ENCODE data around the gene STK31.

The STK31 gene

DNA sequence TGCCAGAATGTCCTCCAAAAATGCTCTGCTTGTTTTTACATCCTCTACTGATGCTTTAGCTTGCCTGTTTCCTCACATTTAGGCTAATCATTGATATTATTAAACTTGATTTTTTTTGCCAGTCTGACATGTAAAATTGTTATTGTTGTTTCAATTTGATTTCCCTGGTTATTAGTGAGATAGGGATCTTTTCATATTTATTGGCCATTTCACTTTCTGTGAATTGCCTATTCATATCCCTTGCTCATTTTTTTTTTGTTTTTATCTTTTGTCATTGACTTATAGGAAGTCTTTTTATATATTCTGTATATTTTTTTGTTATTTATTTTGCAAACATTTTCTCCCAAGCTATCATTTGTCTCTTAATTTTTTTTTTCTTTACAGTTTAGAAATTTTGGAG lies 16.8 kb upstream of the STK31 start:
- TF ChIP-seq RAD21 (IDR thresholded peaks at IDR 0.05; ENCODE audit: low read depth) (no peak), ZBTB7A (IDR thresholded peaks at IDR 0.05; ENCODE audit: low read depth) (no peak), YY1 (IDR thresholded peaks at IDR 0.05; ENCODE audit: low read depth) (no peak)

DNA sequence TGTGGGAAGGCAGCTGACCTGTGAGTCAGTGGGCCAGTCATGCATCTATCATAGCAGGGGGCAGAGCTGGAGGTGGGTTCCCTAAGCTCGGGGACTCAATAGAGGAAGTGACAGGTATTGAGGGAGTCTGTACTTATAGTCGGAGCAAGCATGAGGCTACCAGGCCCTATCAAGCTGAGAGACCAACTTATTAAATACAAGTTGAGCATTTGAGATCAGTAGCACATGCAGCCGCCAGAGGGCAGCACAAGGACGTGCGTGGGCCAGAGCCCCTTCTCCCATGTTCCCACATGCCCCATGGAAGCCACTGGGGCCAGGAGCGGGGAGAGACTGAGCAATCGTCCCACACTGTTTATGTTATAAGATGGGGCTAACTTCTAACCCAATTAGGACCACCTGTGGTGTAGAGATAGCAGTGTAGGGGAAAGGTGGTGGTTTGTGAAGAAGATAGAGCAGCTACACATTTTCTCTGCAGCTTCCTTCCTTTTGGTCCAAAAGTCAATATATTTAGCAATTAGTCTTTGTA lies 13.0 kb upstream of the STK31 start:
- TF ChIP-seq CEBPB (IDR thresholded peaks at IDR 0.05) (no peak), EGR1 (IDR thresholded peaks at IDR 0.05) (no peak), RAD21 (IDR thresholded peaks at IDR 0.05; ENCODE audit: low read depth) (peak; percentile 62)

DNA sequence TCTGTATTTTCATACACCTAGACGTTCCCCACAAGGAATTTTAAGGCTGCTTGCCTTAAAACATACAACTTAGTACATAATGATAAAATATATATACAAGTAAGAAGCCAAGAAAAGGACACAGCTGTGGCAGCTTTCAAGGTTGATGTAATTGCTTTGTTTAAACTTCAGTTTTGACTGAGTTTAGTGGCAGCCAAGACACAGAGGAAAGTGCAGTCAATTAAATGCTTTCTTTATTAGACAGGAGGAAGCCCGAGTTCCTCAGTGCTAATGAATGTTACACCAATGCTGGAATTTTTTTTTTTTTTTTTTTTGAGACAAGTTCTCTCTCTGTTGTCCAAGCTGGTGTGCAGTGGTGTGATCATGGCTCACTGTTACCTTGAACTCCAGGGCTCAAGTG lies 11.2 kb upstream of the STK31 start:
- TF ChIP-seq, protein P1, sequence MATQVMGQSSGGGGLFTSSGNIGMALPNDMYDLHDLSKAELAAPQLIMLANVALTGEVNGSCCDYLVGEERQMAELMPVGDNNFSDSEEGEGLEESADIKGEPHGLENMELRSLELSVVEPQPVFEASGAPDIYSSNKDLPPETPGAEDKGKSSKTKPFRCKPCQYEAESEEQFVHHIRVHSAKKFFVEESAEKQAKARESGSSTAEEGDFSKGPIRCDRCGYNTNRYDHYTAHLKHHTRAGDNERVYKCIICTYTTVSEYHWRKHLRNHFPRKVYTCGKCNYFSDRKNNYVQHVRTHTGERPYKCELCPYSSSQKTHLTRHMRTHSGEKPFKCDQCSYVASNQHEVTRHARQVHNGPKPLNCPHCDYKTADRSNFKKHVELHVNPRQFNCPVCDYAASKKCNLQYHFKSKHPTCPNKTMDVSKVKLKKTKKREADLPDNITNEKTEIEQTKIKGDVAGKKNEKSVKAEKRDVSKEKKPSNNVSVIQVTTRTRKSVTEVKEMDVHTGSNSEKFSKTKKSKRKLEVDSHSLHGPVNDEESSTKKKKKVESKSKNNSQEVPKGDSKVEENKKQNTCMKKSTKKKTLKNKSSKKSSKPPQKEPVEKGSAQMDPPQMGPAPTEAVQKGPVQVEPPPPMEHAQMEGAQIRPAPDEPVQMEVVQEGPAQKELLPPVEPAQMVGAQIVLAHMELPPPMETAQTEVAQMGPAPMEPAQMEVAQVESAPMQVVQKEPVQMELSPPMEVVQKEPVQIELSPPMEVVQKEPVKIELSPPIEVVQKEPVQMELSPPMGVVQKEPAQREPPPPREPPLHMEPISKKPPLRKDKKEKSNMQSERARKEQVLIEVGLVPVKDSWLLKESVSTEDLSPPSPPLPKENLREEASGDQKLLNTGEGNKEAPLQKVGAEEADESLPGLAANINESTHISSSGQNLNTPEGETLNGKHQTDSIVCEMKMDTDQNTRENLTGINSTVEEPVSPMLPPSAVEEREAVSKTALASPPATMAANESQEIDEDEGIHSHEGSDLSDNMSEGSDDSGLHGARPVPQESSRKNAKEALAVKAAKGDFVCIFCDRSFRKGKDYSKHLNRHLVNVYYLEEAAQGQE (IDR thresholded peaks at IDR 0.05; ENCODE audit: low read depth) = no peak
- no peak for TF ChIP-seq ZBTB7A (IDR thresholded peaks at IDR 0.05; ENCODE audit: low read depth)
- TF ChIP-seq TCF12 (IDR thresholded peaks at IDR 0.05; ENCODE audit: low read depth) = no peak
- TF ChIP-seq TEAD4 (IDR thresholded peaks at IDR 0.05) = no peak
- no peak for TF ChIP-seq NFIC (IDR thresholded peaks at IDR 0.05)
- no peak for TF ChIP-seq CEBPB (IDR thresholded peaks at IDR 0.05)
- no peak for TF ChIP-seq TAF1 (IDR thresholded peaks at IDR 0.05; ENCODE audit: low read depth)
- no peak for TF ChIP-seq EGR1 (IDR thresholded peaks at IDR 0.05)
- TF ChIP-seq, protein P2, sequence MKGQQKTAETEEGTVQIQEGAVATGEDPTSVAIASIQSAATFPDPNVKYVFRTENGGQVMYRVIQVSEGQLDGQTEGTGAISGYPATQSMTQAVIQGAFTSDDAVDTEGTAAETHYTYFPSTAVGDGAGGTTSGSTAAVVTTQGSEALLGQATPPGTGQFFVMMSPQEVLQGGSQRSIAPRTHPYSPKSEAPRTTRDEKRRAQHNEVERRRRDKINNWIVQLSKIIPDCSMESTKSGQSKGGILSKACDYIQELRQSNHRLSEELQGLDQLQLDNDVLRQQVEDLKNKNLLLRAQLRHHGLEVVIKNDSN (IDR thresholded peaks at IDR 0.05) = no peak
- no peak for TF ChIP-seq YY1 (IDR thresholded peaks at IDR 0.05; ENCODE audit: low read depth)
- no peak for TF ChIP-seq EP300 (IDR thresholded peaks at IDR 0.05; ENCODE audit: borderline replicate concordance)

DNA sequence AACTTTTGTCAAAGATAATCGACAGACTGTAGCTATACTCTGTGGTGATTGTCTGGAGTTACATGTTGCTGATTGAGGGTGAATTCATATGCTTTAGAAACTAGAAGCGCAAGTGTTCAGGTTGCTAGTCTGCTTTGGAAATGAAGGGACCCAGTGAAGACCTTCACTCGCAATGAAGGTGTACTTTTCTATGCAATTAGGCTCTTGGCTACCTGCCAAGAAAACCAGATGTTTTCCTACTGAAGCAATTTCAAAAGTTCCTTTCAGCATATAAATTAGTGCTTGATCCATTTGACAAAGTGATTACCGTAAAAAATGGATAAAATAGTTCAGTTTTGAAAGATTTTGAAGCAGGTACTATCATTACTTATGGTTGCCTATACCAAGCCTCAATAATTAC lies 10.0 kb upstream of the STK31 start:
- TF ChIP-seq NFIC (IDR thresholded peaks at IDR 0.05) = peak; percentile 74
- no peak for TF ChIP-seq TAF1 (IDR thresholded peaks at IDR 0.05; ENCODE audit: low read depth)
- TF ChIP-seq, protein P3, sequence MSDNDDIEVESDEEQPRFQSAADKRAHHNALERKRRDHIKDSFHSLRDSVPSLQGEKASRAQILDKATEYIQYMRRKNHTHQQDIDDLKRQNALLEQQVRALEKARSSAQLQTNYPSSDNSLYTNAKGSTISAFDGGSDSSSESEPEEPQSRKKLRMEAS (IDR thresholded peaks at IDR 0.05) = no peak

DNA sequence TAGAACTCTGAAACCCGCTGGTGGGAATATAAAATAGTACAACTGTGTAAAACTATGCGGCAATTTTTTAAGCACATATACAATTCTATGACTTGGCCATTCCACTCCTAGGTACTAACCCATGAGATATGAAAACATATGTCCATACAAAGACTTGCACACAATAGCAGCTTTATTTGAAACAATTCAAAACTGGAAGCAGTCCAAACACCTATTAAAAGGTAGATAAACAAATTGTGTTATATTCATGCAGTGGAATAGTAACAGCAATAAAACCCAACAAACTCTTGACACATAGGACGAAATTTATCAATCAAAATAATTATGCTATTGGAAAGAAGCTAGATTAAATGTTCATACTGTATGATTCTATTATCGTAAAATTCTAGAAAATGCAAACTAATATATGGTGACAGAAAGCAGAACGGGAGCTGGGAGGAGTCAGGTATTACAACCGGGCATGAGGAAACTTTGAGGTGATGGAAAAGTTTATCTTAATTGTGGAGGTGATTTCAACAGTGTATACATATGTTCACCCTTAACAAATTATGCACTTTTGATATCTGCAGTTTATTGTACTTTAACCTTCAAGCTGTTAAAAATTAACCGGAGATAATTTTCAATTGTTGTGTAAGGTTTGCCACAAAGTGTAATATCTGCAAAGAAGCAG lies 803 bp upstream of the STK31 start:
- TF ChIP-seq, protein P1 (IDR thresholded peaks at IDR 0.05; ENCODE audit: low read depth) = no peak
- TF ChIP-seq, protein P3 (IDR thresholded peaks at IDR 0.05) = no peak
- TF ChIP-seq CREB1 (IDR thresholded peaks at IDR 0.05; ENCODE audit: low read depth) (no peak), NFIC (IDR thresholded peaks at IDR 0.05) (no peak)

DNA sequence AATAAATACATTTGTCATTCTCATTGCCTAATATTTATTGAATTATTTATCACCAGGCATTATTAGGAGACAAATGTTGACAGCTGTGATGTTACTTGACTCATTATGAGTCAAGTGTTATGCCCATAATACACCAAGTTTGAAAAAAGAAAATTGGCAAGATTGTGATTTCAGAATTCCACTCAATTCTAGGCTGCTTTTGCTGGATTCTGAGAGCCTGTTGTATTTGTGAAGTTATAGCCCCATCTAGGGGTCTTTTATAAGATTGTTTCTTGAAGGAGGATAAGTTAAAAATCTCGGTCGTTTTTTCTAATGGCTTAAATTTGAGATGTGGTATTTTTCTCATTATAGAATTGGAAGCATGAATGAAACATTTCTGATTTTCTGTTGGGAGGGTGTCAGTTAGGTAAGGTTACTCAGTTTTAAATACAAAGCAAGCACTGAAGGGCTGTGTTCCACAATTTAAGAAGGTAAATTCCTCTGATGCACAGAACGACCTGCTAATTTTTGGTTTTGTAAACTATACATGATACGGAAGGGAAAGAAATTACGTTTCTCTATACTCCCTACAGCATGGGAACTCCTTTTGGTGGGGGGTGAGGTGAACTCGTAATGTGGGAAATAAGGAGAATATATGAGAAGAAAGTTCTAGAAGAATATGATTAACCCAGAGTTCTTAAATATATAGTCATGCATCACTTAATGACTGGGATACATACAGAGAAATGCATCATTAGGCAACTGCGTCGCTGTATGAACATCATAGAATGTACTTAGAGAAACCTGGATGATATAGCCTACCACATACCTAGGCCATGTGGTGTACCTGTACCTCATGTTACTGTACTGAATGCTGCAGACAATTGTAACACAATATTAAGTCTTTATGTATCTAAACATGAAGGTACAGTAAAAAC lies 2.6 kb downstream of the STK31 start:
- TF ChIP-seq FOXM1 (IDR thresholded peaks at IDR 0.05; ENCODE audit: borderline replicate concordance, low read depth) (no peak), CEBPB (IDR thresholded peaks at IDR 0.05) (no peak), NFIC (IDR thresholded peaks at IDR 0.05) (0 out of 2 replicates have a peak, but pooled peaks have one; percentile 8), RAD21 (IDR thresholded peaks at IDR 0.05; ENCODE audit: low read depth) (peak; percentile 91)

Measured in Ishikawa (cell line).